ENCODE data around the gene FGGY.
A peak's percentile ranks its signal among the peaks of the same experiment; 100 is the strongest.

Gene FGGY

GRCh38 chr1:59693406-59693805, 396.5 kb downstream of the FGGY start:
- DNase-seq (ENCODE audit: low read depth), result no peak
- no peak overlapping the region for H3K4me3 ChIP-seq (ENCODE audit: low read depth, low read length)
- TF ChIP-seq, protein P1, sequence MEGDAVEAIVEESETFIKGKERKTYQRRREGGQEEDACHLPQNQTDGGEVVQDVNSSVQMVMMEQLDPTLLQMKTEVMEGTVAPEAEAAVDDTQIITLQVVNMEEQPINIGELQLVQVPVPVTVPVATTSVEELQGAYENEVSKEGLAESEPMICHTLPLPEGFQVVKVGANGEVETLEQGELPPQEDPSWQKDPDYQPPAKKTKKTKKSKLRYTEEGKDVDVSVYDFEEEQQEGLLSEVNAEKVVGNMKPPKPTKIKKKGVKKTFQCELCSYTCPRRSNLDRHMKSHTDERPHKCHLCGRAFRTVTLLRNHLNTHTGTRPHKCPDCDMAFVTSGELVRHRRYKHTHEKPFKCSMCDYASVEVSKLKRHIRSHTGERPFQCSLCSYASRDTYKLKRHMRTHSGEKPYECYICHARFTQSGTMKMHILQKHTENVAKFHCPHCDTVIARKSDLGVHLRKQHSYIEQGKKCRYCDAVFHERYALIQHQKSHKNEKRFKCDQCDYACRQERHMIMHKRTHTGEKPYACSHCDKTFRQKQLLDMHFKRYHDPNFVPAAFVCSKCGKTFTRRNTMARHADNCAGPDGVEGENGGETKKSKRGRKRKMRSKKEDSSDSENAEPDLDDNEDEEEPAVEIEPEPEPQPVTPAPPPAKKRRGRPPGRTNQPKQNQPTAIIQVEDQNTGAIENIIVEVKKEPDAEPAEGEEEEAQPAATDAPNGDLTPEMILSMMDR (IDR thresholded peaks at IDR 0.05; ENCODE audit: low read depth, low read length, missing control alignments), result no peak

- TF ChIP-seq, protein P1 (IDR thresholded peaks at IDR 0.05; ENCODE audit: low read depth, low read length, missing control alignments), result no peak
- no peak overlapping the region for H3K4me3 ChIP-seq (ENCODE audit: low read depth, low read length)
- DNase-seq (ENCODE audit: low read depth), result no peak
Measured at GRCh38 chr1:59695252-59695651, 398.4 kb downstream of the FGGY start.

- no peak for DNase-seq (ENCODE audit: low read depth)
- H3K4me3 ChIP-seq (ENCODE audit: low read depth, low read length), result no peak overlapping the region
- TF ChIP-seq, protein P1 (IDR thresholded peaks at IDR 0.05; ENCODE audit: low read depth, low read length, missing control alignments), result no peak
Measured at GRCh38 chr1:59696421-59697115, 399.7 kb downstream of the FGGY start.

DNA sequence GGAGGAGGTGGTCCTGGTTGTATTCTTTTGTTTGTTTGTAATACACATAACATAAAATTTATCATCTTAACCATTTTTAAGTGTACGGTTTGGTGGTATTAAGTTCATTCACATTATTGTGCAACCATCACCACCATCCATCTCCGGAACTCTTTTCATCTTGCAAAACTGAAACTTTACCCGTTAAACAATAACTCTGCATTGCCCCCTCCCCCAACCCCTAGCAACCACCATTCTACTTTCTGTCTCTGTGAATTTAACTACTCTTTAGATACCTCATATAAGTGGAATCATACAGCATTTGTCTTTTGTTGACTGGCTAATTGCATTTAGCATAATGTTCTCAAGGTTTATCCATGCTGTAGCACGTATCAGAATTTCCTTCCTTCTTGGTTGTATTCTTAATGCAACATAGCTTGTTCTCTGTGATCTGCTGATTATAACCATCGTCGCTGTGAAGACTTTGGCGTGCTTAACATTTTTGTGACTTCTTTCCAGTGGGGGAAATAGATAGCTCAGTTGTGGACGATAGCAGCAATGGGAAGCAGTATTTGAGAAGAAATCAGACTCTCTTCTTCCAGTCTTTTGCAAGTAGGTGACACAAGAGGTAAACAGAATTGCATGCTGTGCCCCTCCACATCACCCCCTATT, 400.4 kb downstream of the FGGY start:
- TF ChIP-seq, protein P1 (IDR thresholded peaks at IDR 0.05; ENCODE audit: low read depth, low read length, missing control alignments), result no peak
- no peak for DNase-seq (ENCODE audit: low read depth)
- H3K4me3 ChIP-seq (ENCODE audit: low read depth, low read length), result no peak overlapping the region

DNA sequence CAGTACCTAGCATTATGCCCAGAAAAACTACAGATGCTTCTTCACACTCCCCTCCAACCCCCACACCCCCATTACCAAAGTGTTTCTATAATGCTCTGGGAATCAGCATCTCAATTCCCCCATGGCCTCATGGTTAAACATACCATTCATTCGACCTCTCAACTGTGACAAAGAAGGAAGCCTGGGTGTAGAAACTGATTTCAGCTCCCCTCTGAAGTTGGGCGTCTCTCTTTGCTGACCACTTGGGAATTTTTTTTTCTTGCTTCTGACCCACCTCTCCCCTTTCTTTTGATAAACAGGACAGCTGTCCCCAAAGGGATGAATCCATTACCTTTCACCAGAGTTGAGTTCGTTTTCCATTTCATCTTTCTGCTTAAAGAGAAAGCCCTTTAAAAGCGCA, 401.5 kb downstream of the FGGY start:
- TF ChIP-seq, protein P1 (IDR thresholded peaks at IDR 0.05; ENCODE audit: low read depth, low read length, missing control alignments), result no peak
- no peak for DNase-seq (ENCODE audit: low read depth)
- H3K4me3 ChIP-seq (ENCODE audit: low read depth, low read length), result no peak overlapping the region

- TF ChIP-seq, protein P1 (IDR thresholded peaks at IDR 0.05; ENCODE audit: low read depth, low read length, missing control alignments), result peak; percentile 84
- no peak overlapping the region for H3K4me3 ChIP-seq (ENCODE audit: low read depth, low read length)
- DNase-seq (ENCODE audit: low read depth), result peak; percentile 12
Measured at GRCh38 chr1:59699227-59699847, 402.4 kb downstream of the FGGY start.
